HL-60 (cell line): ENCODE data around the gene TPM1.
A peak's percentile ranks its signal among the peaks of the same experiment; 100 is the strongest.

ENCODE experiments used
- DNase-seq, 2 experiments: peaks; one replicate each; pipeline ENCODE4 v3.0.0-alpha.2; 2010 to 2020; ENCODE audit warnings: low read depth in 1 of 2, low spot score in 1 of 2
- H3K27ac ChIP-seq: fragments of 250-450 bp; sonication (Bioruptor Pico); replicated peaks from 2 replicates; pipeline ENCODE4 v1.5.1; 2020; ENCODE audit warnings: mild to moderate bottlenecking, moderate library complexity
- H3K27me3 ChIP-seq: fragments of 250-450 bp; sonication (Bioruptor Pico); 2 replicates; pipeline ENCODE4 v1.5.1; 2021; ENCODE audit warnings: mild to moderate bottlenecking, moderate library complexity; ENCODE audit not compliant: insufficient read depth, poor library complexity, severe bottlenecking
- H3K4me3 ChIP-seq: replicated peaks from 2 replicates; pipeline ENCODE4 v1.5.1; 2011; ENCODE audit warnings: mild to moderate bottlenecking, control low read depth, low read length; ENCODE audit not compliant: insufficient read depth
- GABPA ChIP-seq: IDR thresholded peaks from 2 replicates; pipeline ENCODE4 v1.6.1; 2012; ENCODE audit warnings: low read depth
- POLR2AphosphoS5 ChIP-seq: IDR thresholded peaks from 2 replicates; pipeline ENCODE4 v1.6.1; 2012; ENCODE audit warnings: low read depth
- SPI1 ChIP-seq: IDR thresholded peaks from 2 replicates; pipeline ENCODE4 v1.6.1; 2012; ENCODE audit warnings: low read depth, mild to moderate bottlenecking, borderline replicate concordance
- TF ChIP-seq, protein P1 (sequence below): IDR thresholded peaks from one replicate; pipeline ENCODE4 v1.5.1; 2011; ENCODE audit warnings: low read length, control low read depth, inconsistent platforms; ENCODE audit not compliant: insufficient read depth
- TF ChIP-seq, protein P2 (sequence below): IDR thresholded peaks from 2 replicates; pipeline ENCODE4 v1.6.1; 2012; ENCODE audit warnings: low read depth; ENCODE audit not compliant: insufficient replicate concordance

The TPM1 gene

DNA sequence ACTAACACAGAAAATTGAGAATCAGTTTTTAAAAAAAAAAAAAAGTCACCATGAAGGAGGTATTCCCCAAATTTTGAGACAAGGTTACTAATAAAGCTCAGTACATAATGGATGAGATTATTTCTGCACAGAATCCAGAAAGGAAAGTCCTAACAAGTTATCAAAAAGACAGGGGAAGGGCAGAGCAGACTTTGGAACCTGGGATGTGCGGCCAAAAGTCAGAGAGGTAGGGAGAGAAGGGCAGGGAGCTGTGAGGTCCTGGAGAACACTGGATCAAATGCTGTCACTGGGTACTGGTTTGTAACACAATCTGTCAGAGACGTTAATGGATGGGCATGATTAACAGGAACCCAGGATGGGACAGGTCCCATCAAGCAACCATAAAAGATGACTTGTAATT lies 67.0 kb downstream of the TPM1 start:
- Histone ChIP-seq H3K27ac (no peak overlapping the region), H3K27me3 (no peaks in the 10 kb centered on the region), H3K4me3 (no peak overlapping the region)
- DNase-seq = no peak
- TF ChIP-seq GABPA = no peak
- no peak for TF ChIP-seq POLR2AphosphoS5
- TF ChIP-seq, protein P1, sequence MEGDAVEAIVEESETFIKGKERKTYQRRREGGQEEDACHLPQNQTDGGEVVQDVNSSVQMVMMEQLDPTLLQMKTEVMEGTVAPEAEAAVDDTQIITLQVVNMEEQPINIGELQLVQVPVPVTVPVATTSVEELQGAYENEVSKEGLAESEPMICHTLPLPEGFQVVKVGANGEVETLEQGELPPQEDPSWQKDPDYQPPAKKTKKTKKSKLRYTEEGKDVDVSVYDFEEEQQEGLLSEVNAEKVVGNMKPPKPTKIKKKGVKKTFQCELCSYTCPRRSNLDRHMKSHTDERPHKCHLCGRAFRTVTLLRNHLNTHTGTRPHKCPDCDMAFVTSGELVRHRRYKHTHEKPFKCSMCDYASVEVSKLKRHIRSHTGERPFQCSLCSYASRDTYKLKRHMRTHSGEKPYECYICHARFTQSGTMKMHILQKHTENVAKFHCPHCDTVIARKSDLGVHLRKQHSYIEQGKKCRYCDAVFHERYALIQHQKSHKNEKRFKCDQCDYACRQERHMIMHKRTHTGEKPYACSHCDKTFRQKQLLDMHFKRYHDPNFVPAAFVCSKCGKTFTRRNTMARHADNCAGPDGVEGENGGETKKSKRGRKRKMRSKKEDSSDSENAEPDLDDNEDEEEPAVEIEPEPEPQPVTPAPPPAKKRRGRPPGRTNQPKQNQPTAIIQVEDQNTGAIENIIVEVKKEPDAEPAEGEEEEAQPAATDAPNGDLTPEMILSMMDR = no peak
- TF ChIP-seq, protein P2, sequence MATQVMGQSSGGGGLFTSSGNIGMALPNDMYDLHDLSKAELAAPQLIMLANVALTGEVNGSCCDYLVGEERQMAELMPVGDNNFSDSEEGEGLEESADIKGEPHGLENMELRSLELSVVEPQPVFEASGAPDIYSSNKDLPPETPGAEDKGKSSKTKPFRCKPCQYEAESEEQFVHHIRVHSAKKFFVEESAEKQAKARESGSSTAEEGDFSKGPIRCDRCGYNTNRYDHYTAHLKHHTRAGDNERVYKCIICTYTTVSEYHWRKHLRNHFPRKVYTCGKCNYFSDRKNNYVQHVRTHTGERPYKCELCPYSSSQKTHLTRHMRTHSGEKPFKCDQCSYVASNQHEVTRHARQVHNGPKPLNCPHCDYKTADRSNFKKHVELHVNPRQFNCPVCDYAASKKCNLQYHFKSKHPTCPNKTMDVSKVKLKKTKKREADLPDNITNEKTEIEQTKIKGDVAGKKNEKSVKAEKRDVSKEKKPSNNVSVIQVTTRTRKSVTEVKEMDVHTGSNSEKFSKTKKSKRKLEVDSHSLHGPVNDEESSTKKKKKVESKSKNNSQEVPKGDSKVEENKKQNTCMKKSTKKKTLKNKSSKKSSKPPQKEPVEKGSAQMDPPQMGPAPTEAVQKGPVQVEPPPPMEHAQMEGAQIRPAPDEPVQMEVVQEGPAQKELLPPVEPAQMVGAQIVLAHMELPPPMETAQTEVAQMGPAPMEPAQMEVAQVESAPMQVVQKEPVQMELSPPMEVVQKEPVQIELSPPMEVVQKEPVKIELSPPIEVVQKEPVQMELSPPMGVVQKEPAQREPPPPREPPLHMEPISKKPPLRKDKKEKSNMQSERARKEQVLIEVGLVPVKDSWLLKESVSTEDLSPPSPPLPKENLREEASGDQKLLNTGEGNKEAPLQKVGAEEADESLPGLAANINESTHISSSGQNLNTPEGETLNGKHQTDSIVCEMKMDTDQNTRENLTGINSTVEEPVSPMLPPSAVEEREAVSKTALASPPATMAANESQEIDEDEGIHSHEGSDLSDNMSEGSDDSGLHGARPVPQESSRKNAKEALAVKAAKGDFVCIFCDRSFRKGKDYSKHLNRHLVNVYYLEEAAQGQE = no peak
- no peak for TF ChIP-seq SPI1

DNA sequence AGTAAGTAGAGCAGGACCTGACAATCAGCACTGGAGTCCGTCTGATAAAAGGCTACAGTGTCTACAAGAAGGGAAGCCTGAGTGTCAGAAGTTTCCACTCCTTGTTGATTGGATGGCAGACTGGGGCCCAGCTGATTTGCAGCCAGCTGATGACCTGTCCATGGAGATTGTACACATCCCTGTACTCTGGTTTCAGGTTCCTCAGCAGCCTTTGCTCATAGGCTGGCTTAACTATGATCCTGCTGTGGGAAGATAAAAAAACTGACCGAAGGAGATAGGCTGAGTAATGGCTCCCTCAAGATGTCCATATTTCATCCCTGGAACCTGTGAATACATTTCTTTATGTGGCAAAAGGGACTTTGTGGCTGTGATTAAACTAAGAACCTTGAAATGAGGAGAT lies 67.4 kb downstream of the TPM1 start:
- TF ChIP-seq, protein P1 = no peak
- TF ChIP-seq SPI1 = no peak
- no peak for TF ChIP-seq POLR2AphosphoS5
- DNase-seq = no peak
- no peak overlapping the region for H3K27ac ChIP-seq
- H3K27me3 ChIP-seq = no peaks in the 10 kb centered on the region
- no peak overlapping the region for H3K4me3 ChIP-seq

DNA sequence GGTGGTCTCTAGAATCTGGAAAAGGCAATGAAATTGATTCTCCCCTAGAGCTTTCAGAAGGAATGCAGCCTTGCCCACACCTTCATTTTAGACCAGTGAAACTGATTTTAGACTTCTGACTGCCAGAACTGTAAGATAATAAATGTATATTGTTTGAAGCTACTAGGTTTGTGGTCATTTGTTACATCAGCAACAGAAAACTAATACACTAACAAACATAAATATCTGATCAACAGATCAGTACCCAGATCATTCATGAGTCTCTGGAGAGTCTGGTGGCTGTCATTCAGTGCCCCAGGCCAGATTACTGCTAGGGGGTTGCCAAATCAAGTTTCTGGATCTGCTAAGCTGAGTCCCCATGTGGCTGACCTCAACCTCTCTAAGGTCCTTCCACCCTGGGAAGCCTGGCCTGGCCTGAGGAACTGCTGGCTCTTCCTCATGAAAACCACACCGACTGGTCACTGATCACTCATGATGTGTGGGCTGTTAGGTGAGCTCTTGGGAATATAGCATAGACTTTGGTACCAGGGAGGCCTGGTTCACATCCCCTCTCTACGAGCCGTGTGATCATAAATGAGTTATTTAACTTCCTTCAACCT lies 68.0 kb downstream of the TPM1 start:
- no peak for TF ChIP-seq SPI1
- TF ChIP-seq, protein P2 = no peak
- TF ChIP-seq POLR2AphosphoS5 = no peak
- no peak for TF ChIP-seq GABPA
- TF ChIP-seq, protein P1 = no peak
- no peak for DNase-seq
- H3K27ac ChIP-seq = no peak overlapping the region
- H3K27me3 ChIP-seq = no peaks in the 10 kb centered on the region
- no peak overlapping the region for H3K4me3 ChIP-seq

DNA sequence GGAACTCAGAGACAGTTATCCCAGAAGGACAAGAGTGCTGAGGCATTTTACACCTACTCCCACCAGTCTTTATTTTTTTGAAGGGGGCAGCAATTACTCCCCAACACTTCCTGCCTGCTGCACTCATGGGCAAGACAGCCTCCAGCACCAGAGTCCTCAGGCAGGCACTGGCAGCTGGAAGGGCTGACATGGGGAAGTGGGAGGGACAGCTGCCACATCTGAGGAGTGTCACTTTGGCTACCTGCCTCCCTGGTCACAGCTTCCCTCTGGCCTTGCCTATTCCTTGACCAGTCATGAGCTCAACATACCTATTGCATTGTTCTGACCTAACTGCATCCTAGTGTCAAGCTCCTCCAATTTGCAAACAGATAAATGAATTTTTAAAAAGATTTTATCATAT lies 68.9 kb downstream of the TPM1 start:
- no peaks in the 10 kb centered on the region for H3K27me3 ChIP-seq
- TF ChIP-seq SPI1 (peak; percentile 36; the same call in 1 of the 2 replicates), POLR2AphosphoS5 (no peak)
- H3K27ac ChIP-seq = no peak overlapping the region
- DNase-seq = no peak
- H3K4me3 ChIP-seq = no peak overlapping the region
